ENCODE data around the gene ZNF28. TPM values are rescaled to one million over a fixed set of nuclear protein-coding genes. Genes with fewer than 3 reads are reported as not detected.
"Not testable (repeated sequence)": the region's sequence is repeated elsewhere in the genome, so short reads cannot be mapped to it uniquely, and the experiment has no call there.

The ZNF28 gene
- total and polyA plus RNA-seq, 2 donors (not counting 3 experiments of a cell fraction or from before 2014, with no cell fraction given): 4.2 to 14.9 TPM

DNA sequence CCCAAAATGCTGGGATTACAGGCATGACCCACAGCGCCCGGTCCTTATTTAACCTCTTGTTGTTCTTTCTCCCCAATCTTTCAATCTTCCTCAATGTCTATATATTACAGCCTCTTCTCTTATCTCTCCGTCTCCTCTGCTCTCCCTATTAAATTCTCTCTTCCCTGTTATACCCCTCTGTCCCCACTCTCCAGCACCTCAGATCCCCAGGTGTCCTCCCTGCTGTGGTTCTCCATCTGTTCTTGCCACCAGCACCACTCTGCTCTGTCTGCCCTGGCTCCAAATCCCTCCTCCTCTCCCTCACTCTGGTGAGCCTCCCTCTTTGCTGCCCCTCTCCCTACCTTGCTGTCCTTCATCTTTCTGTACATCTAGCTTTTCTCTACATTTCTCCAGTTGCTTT, 35.9 kb downstream of the ZNF28 start:
- Histone ChIP-seq H3K79me2 (ENCODE audit: control insufficient read depth, insufficient read depth, low read length) (no peaks in the 10 kb centered on the region), H3K4me3 (replicated peaks in 1 of 3; ENCODE audit: insufficient read depth in 1 of 3, low read depth in 1 of 3, low read length in 3 of 3) (no peak overlapping the region), H3K9me1 (replicated peaks; ENCODE audit: control insufficient read depth, extremely low read depth, insufficient read depth, low read length) (no peaks in the 10 kb centered on the region), H4K20me1 (replicated peaks; ENCODE audit: control insufficient read depth, extremely low read depth, insufficient read depth, low read length) (no peaks in the 10 kb centered on the region), H3K36me3 (ENCODE audit: control insufficient read depth in 2 of 2, extremely low read depth in 1 of 2, insufficient read depth in 2 of 2, low read length in 2 of 2) (no peaks in the 10 kb centered on the region), H3K9me3 (replicated peaks; ENCODE audit: control insufficient read depth, insufficient read depth, low read length) (no peaks in the 10 kb centered on the region), H3K27ac (ENCODE audit: insufficient read depth, low read depth, low read length) (no peak overlapping the region), H3K27me3 (ENCODE audit: control insufficient read depth in 2 of 2, insufficient read depth in 2 of 2, low read length in 2 of 2) (no peaks in the 10 kb centered on the region), H3K4me1 (ENCODE audit: control insufficient read depth, extremely low read depth, insufficient read depth, low read length) (peaks cover 10% of the 10 kb centered on the region), H3K9ac (replicated peaks; ENCODE audit: extremely low read depth, insufficient read depth, low read length) (no peak overlapping the region), H2AFZ (ENCODE audit: low read depth, low read length) (no peak overlapping the region), H3K4me2 (ENCODE audit: insufficient read depth, low read length) (no peak overlapping the region)
- dilution Hi-C loops (cut with MboI; ENCODE audit: extremely low pct_ligation_motif_present, low sequenced_read_pairs): no loop called here
- DNase-seq (ENCODE audit: low read depth, low spot score) (no peak), FAIRE-seq (no peak)
- no TSS peak for BruUV-seq (replicated peaks)
- intact Hi-C loops (cut with micrococcal nuclease): no loop called here
- no peak for TF ChIP-seq MYC (IDR thresholded peaks at IDR 0.05; ENCODE audit: low read depth, low read length)
- no peak for TF ChIP-seq EZH2 (IDR thresholded peaks at IDR 0.05; ENCODE audit: borderline replicate concordance, low read depth, low read length, severe bottlenecking)
- no peak for TF ChIP-seq POLR2A (IDR thresholded peaks at IDR 0.05; ENCODE audit: low read depth, low read length)
- TF ChIP-seq CTCF (IDR thresholded peaks at IDR 0.05; ENCODE audit: extremely low read depth in 1 of 2, insufficient read depth in 1 of 2, low read depth in 1 of 2, low read length in 2 of 2): no peak
- TF ChIP-seq GATA2 (IDR thresholded peaks at IDR 0.05; ENCODE audit: insufficient read depth, insufficient read length, low read depth, low read length): no peak
- no peak for TF ChIP-seq JUN (IDR thresholded peaks at IDR 0.05; ENCODE audit: borderline replicate concordance, insufficient read depth, insufficient read length, low read depth)
- TF ChIP-seq POLR2AphosphoS5 (IDR thresholded peaks at IDR 0.05; ENCODE audit: insufficient read depth, low read depth, low read length): no peak
- no peak for TF ChIP-seq FOS (IDR thresholded peaks at IDR 0.05; ENCODE audit: borderline replicate concordance, insufficient read depth, low read length)
- no peak for TF ChIP-seq MAX (IDR thresholded peaks at IDR 0.05; ENCODE audit: insufficient read depth, insufficient read length)
- ChIA-PET POLR2A (no interaction called here), CTCF (no interaction called here)

DNA sequence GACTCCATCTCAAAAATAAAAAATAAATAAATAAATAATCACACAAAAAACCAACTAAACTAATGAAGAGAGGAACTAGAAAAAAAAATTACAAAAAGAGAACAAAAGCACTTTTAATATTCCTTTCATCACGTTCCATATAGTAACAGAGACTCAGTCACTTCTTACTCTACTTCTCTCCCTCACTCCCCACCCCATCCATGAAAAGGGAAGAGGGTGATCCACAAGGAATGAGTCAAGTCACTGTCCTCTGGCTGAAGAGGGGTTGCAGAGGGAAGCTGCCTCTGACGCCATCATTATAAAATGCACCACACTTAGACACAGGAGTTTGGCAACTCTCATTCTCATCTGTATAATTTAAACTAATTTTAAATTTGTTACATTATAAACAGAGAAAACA, 38.6 kb downstream of the ZNF28 start:
- H4K20me1 ChIP-seq (replicated peaks; ENCODE audit: control insufficient read depth, extremely low read depth, insufficient read depth, low read length); H2AFZ ChIP-seq (ENCODE audit: low read depth, low read length); H3K9me1 ChIP-seq (replicated peaks; ENCODE audit: control insufficient read depth, extremely low read depth, insufficient read depth, low read length); H3K9me3 ChIP-seq (replicated peaks; ENCODE audit: control insufficient read depth, insufficient read depth, low read length); H3K4me2 ChIP-seq (ENCODE audit: insufficient read depth, low read length); CTCF ChIA-PET; H3K79me2 ChIP-seq (ENCODE audit: control insufficient read depth, insufficient read depth, low read length); H3K36me3 ChIP-seq (ENCODE audit: control insufficient read depth in 2 of 2, extremely low read depth in 1 of 2, insufficient read depth in 2 of 2, low read length in 2 of 2); intact Hi-C loops (cut with micrococcal nuclease); H3K9ac ChIP-seq (replicated peaks; ENCODE audit: extremely low read depth, insufficient read depth, low read length); H3K4me3 ChIP-seq (replicated peaks in 1 of 3; ENCODE audit: insufficient read depth in 1 of 3, low read depth in 1 of 3, low read length in 3 of 3); H3K27ac ChIP-seq (ENCODE audit: insufficient read depth, low read depth, low read length); H3K27me3 ChIP-seq (ENCODE audit: control insufficient read depth in 2 of 2, insufficient read depth in 2 of 2, low read length in 2 of 2); POLR2A ChIA-PET; FAIRE-seq; DNase-seq (ENCODE audit: low read depth, low spot score); dilution Hi-C loops (cut with MboI; ENCODE audit: extremely low pct_ligation_motif_present, low sequenced_read_pairs); BruUV-seq (replicated peaks): not testable (repeated sequence)
- peaks cover 10% of the 10 kb centered on the region for H3K4me1 ChIP-seq (ENCODE audit: control insufficient read depth, extremely low read depth, insufficient read depth, low read length)
